CD4-positive, alpha-beta T cell treated with Interleukin-6 at 100 ng/mL for 8 hours (primary cell): ENCODE data around the gene DLEC1.
"Not testable (repeated sequence)": the region's sequence is repeated elsewhere in the genome, so short reads cannot be mapped to it uniquely, and the experiment has no call there.

ENCODE experiments used
- DNase-seq: peaks from one replicate; pipeline ENCODE4 v3.0.0-alpha.2; 2020; ENCODE audit warnings: mixed read lengths, low spot score

Gene DLEC1

DNA sequence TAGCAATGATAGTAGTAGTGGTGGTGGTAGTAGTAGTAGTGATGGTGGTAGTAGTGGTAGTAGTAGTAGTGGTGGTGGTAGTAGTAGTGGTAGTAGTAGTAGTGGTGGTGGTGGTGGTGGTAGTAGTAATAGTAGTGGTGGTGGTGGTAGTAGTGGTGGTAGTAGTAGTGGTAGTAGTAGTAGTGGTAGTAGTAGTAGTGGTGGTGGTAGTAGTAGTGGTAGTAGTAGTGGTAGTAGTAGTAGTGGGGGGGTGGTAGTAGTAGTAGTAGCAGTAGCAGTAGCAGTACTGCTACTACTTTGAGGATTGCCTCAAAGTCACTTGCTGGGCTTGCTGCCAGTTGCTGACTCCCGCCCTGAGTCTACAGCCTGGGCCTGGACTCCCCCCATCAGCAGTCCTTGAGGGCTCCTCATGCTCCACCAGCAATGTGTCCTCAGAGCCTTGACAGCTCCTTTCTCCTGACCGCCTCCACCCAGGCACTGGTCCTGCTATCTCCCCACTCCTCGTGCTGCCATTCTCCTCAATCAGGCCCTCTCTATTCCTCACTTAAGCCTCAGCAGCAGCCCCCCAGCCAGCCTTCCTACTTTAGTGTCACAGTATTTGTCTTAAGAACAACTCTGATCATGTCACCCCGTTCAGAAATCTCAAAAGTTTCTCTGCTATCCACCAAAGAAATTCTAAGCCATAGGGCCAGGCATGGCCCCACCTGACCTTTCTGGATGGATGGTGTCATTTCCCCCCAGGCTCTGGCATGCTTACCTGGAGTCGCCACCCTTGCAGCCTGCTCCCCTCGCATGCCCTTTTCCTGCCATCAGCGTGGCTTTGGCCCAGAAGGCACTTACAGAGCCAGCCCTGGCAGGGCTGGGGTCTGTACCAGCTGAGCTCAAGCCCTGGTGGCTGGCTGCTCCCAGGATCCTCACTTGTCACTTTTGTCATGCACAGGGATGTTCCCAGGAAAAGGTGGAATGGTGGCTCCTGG, 45.6 kb downstream of the DLEC1 start:
- no peak for DNase-seq

- DNase-seq = no peak
These were observed 46.4 kb downstream of the DLEC1 start for GRCh38 chr3:38085311-38085942.

DNA sequence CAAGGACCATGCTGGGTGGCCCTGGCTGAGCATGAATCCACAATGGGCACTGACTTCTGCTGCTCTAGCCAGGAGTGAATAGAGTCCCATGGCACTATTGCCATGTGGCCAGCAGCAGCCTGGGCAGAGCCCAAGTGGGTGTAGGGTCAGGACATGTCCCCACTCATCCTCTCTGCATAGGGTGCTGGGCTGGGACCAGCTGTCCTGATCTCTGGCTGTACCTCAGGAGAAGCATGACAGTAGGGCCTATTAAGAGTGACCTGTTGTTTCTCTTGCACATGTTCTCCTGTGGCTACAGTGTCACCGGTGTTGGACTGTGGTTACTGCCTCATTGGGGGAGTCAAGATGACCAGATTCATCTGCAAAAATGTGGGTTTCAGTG, 46.9 kb downstream of the DLEC1 start:
- no peak for DNase-seq

DNA sequence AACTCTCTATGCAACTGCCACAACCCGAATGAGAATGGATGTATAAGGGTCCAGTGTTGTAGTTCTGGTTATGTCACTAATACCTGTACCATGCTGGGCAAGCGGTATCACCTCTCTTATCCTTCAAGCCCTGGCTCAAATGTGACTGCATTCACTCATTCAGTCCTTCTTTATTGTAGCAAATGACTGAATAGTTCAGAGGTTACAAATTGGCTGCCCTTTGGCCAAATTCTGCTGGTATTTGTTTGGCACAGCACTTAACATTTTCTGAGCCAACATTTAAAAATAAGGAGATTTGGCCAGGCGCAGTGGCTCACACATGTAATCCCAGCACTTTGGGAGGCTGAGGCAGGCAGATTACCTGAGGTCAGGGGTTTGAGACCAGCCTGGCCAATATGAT, 47.5 kb downstream of the DLEC1 start:
- no peak for DNase-seq

GRCh38 chr3:38087278-38087677, 48.3 kb downstream of the DLEC1 start:
- not testable (repeated sequence) for DNase-seq

GRCh38 chr3:38088126-38089078, 49.4 kb downstream of the DLEC1 start:
- DNase-seq = no peak

DNA sequence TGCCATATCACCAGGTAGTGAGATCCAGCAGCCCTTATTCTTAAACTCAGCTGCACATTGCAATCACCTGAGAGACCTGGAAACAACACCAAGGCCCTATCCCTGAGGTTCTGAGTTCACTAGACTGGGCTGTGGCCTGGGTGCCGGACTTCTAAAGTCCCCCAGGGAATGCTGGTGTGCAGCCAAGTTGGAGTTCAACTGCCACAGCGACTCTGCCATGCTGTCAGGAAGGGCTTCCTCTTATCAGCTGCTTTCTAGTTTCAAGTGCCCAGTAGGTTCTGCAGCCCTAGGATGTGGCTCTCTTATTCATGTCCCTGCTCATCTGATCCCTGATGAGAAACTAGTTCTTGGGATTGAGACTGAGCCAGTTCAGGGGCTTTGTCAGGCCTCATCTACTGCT, 50.2 kb downstream of the DLEC1 start:
- no peak for DNase-seq

DNA sequence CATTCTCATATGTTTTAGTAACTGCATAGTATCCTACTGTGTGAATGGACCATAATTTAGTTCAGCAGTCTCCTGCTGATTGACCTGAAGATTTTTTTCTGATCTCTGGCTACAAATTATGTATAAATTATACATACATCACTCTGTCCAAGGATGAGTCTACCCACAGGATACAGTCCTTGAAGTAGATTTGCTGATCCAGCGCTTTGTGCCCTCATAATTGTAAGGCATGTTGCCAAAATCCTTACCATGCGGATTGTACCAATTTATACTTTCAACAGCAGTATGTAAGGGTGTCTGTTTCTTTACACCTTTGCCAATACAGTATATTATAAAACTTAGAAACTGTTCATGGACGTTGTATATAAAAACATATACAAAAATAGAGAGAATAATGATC, 51.4 kb downstream of the DLEC1 start:
- DNase-seq = no peak

- DNase-seq = no peak
These were observed 56.0 kb downstream of the DLEC1 start for GRCh38 chr3:38094999-38095398.

GRCh38 chr3:38095669-38096483, 56.9 kb downstream of the DLEC1 start:
- no peak for DNase-seq

DNA sequence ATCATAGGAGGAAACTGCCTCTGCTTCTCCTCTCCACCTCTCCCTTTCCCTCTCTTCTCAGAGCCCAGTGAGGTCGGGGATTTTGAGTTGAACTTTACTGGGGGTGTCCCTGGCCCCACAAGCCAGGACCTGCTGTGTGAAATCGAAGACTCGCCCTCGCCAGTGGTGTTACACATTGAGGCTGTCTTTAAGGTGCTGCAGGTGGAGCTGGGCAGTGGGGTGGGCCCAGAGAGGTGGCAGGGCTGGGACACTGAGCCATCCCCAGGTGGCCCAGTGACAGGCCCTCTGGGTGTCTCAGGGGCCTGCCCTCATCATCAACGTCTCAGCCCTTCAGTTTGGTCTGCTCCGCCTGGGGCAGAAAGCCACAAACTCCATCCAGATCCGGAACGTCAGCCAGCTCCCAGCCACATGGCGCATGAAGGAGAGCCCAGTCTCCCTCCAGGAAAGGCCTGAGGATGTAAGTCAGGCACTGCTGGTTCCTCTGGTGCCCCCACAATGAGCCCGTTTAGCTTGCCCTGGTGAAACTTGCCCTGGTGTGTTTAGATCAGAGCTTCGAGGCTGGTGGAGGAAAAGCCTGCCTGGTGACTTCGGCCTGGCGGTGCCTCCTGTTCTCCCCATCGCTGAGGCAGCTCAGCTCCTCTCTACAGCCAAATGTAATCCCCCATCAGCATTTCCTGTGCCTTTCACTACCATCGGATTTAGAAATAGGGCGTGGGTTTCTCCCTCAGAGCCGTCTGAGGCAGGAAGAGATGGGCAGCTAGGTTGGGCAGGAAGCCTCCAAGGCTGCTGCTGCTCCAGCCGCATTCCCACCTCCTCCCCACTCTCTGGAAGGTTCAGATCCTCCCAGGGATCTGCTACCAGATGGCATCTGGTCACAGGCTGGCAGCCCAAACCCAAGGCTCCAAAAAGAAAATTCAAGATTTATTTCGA, 58.7 kb downstream of the DLEC1 start:
- no peak for DNase-seq

GRCh38 chr3:38098376-38098723, 59.3 kb downstream of the DLEC1 start:
- no peak for DNase-seq

DNA sequence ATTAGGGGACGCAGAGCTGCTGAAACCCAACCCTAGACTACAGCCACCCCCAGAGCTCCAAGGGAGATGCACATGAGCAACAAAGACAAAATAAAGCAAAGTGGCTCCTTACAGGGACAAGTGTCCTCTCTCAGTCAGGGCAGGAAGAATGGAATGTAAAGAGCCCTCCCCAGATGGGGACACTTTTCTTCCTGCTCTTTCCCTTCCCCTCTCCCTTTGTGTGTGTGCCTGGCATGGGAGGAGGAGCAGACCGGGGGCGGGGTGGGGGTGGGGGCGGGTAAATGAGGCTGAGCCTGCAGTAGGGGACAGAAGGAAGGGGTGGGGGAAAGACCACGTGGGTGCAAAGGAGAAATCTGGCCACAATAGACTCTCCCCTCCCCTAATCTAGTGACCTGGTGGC, 60.5 kb downstream of the DLEC1 start:
- DNase-seq = no peak

GRCh38 chr3:38100498-38100897, 61.5 kb downstream of the DLEC1 start:
- DNase-seq = no peak

DNA sequence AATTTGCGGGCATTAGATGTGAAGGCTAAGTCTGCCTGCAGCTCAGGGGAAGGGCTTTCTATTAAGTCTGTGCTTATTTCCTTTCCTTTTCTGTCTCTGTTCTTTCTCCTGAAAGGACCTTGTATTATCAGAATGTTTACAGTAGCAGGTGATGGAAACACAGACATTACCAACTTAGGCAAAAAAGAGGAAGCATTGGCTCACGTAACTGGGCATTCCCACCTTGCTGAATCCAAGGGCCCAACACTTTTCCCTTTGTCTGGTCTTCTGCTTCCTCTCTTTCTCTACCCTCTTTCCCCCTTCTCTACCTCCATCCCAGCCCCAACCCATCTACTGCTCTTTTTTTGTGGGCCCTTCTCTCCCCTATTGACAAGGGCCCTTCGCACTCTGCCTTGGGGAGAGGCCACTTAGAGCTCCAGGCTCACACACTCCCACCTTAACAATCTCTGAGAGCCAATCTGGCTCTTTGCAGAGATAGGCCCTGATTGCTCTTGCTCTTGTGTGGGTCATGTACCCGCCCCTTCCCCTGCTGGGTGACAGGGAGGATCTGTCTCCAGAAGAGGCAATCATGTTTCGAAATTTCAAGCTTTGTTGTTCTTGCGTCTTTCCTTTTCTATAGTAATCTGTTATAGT, 62.9 kb downstream of the DLEC1 start:
- no peak for DNase-seq

- no peak for DNase-seq
These were observed 63.4 kb downstream of the DLEC1 start for GRCh38 chr3:38102444-38102814.

GRCh38 chr3:38105525-38105924, 66.5 kb downstream of the DLEC1 start:
- no peak for DNase-seq

- no peak for DNase-seq
These were observed 69.1 kb downstream of the DLEC1 start for GRCh38 chr3:38107911-38108648.
